RWPE1 (cell line): ENCODE results near the gene TENT5A.

ENCODE experiments used
- CTCF ChIA-PET: fragments of 350-600 bp; sonication (Branson Sonifier 250); formaldehyde crosslinking; extraction: SDS; loops from one replicate; lab custom pipeline; 2021; lab: Yijun Ruan, JAX
- POLR2A ChIA-PET: fragments of 400-600 bp; formaldehyde crosslinking; extraction: SDS; loops from one replicate; lab custom pipeline; 2020; ENCODE audit warnings: antibody characterized with exemption; ENCODE audit not compliant: low non-redundant PET; lab: Yijun Ruan, JAX
- DNase-seq: peaks from one replicate; pipeline ENCODE4 v3.0.0; 2012; ENCODE audit warnings: low spot score
- H3K27ac ChIP-seq: fragments of 450-650 bp; 2 replicates; pipeline ENCODE4 v1.5.1; 2017
- CTCF ChIP-seq: fragments of 450-650 bp; conservative IDR thresholded peaks from 2 replicates; pipeline ENCODE4 v1.5.1; 2017; ENCODE audit warnings: low read depth, mild to moderate bottlenecking

The TENT5A gene

GRCh38 chr6:81750200-81750599, 2.3 kb downstream of the TENT5A start:
- no peak overlapping the region for H3K27ac ChIP-seq
- POLR2A ChIA-PET: no interaction called here
- no peak for TF ChIP-seq CTCF
- DNase-seq: no peak
- CTCF ChIA-PET: interaction anchor here (0.6 kb wide), 1 partner anchor 1590 kb away, joined by 4 read pairs; no protein-coding TSS in a partner anchor

GRCh38 chr6:81749707-81750106, 2.8 kb downstream of the TENT5A start:
- CTCF ChIA-PET: interaction anchor here (0.6 kb wide), 1 partner anchor 1590 kb away, joined by 4 read pairs; no protein-coding TSS in a partner anchor
- no peak for TF ChIP-seq CTCF
- H3K27ac ChIP-seq: no peak overlapping the region
- no peak for DNase-seq
- POLR2A ChIA-PET: no interaction called here

GRCh38 chr6:81748994-81749393, 3.5 kb downstream of the TENT5A start:
- no peak for TF ChIP-seq CTCF
- no peak for DNase-seq
- POLR2A ChIA-PET: no interaction called here
- H3K27ac ChIP-seq: no peak overlapping the region
- CTCF ChIA-PET: no interaction called here

GRCh38 chr6:81747327-81747726, 5.2 kb downstream of the TENT5A start:
- no peak overlapping the region for H3K27ac ChIP-seq
- POLR2A ChIA-PET: no interaction called here
- no peak for DNase-seq
- CTCF ChIA-PET: no interaction called here
- no peak for TF ChIP-seq CTCF

- ChIA-PET CTCF (no interaction called here), POLR2A (no interaction called here)
- TF ChIP-seq CTCF: no peak
These were observed 8.3 kb downstream of the TENT5A start for GRCh38 chr6:81744131-81744530.

GRCh38 chr6:81743649-81744048, 8.8 kb downstream of the TENT5A start:
- no peak for TF ChIP-seq CTCF
- POLR2A ChIA-PET: no interaction called here
- H3K27ac ChIP-seq: no peak overlapping the region
- DNase-seq: no peak
- CTCF ChIA-PET: no interaction called here

More at GRCh38 chr6:81744131-81744530, 8.3 kb downstream of the TENT5A start:
- H3K27ac ChIP-seq: no peak overlapping the region
- no peak for DNase-seq
